ENCODE results near the gene AOAH.
A peak's percentile ranks its signal among the peaks of the same experiment; 100 is the strongest.
"Not testable (repeated sequence)": the region's sequence is repeated elsewhere in the genome, so short reads cannot be mapped to it uniquely, and the experiment has no call there.

AOAH gene

GRCh38 chr7:36474283-36475010 lies 249.8 kb downstream of the AOAH start:
- in situ Hi-C loops (cut with MboI; ENCODE audit: low sequenced_read_pairs, unreplicated experiment), result loop anchor here (10.0 kb wide), 1 partner anchor 730 kb away; no protein-coding TSS in a partner anchor
- TF ChIP-seq CTCF (IDR thresholded peaks at IDR 0.05; ENCODE audit: borderline replicate concordance, control extremely low read depth, extremely low read depth, insufficient read depth, missing control alignments), result no peak
- no peak for DNase-seq (ENCODE audit: low spot score)

GRCh38 chr7:36473454-36474282 lies 250.6 kb downstream of the AOAH start:
- DNase-seq (ENCODE audit: low spot score), result no peak
- in situ Hi-C loops (cut with MboI; ENCODE audit: low sequenced_read_pairs, unreplicated experiment), result loop anchor here (10.0 kb wide), 1 partner anchor 731 kb away; no protein-coding TSS in a partner anchor
- TF ChIP-seq CTCF (IDR thresholded peaks at IDR 0.05; ENCODE audit: borderline replicate concordance, control extremely low read depth, extremely low read depth, insufficient read depth, missing control alignments), result peak; percentile 22

GRCh38 chr7:36472141-36472729 lies 252.1 kb downstream of the AOAH start:
- TF ChIP-seq CTCF (IDR thresholded peaks at IDR 0.05; ENCODE audit: borderline replicate concordance, control extremely low read depth, extremely low read depth, insufficient read depth, missing control alignments), result no peak
- in situ Hi-C loops (cut with MboI; ENCODE audit: low sequenced_read_pairs, unreplicated experiment), result loop anchor here (10.0 kb wide), 1 partner anchor 733 kb away; no protein-coding TSS in a partner anchor
- DNase-seq (ENCODE audit: low spot score), result no peak

- in situ Hi-C loops (cut with MboI; ENCODE audit: low sequenced_read_pairs, unreplicated experiment), result no loop called here
- no peak for DNase-seq (ENCODE audit: low spot score)
Observed at GRCh38 chr7:36469236-36469635, 255.1 kb downstream of the AOAH start.

GRCh38 chr7:36468370-36469101 lies 255.8 kb downstream of the AOAH start:
- TF ChIP-seq CTCF (IDR thresholded peaks at IDR 0.05; ENCODE audit: borderline replicate concordance, control extremely low read depth, extremely low read depth, insufficient read depth, missing control alignments), result no peak
- DNase-seq (ENCODE audit: low spot score), result no peak
- in situ Hi-C loops (cut with MboI; ENCODE audit: low sequenced_read_pairs, unreplicated experiment), result no loop called here

More at GRCh38 chr7:36469236-36469635, 255.1 kb downstream of the AOAH start:
- no peak for TF ChIP-seq CTCF (IDR thresholded peaks at IDR 0.05; ENCODE audit: borderline replicate concordance, control extremely low read depth, extremely low read depth, insufficient read depth, missing control alignments)

- in situ Hi-C loops (cut with MboI; ENCODE audit: low sequenced_read_pairs, unreplicated experiment), result not testable (repeated sequence)
Observed at GRCh38 chr7:36466001-36466400, 258.3 kb downstream of the AOAH start.

More at GRCh38 chr7:36466001-36466400, 258.3 kb downstream of the AOAH start:
- DNase-seq (ENCODE audit: low spot score), result not testable (repeated sequence)
